Embryonic facial prominence (tissue), 1 donor: Measurements from ENCODE around the gene CCDC69.
"Not testable (repeated sequence)": the region's sequence is repeated elsewhere in the genome, so short reads cannot be mapped to it uniquely, and the experiment has no call there.

ENCODE experiments used
- DNase-seq: peaks from one replicate; pipeline ENCODE4 v3.0.0-alpha.2; 2016; ENCODE audit errors: extremely low spot score

The CCDC69 gene

DNA sequence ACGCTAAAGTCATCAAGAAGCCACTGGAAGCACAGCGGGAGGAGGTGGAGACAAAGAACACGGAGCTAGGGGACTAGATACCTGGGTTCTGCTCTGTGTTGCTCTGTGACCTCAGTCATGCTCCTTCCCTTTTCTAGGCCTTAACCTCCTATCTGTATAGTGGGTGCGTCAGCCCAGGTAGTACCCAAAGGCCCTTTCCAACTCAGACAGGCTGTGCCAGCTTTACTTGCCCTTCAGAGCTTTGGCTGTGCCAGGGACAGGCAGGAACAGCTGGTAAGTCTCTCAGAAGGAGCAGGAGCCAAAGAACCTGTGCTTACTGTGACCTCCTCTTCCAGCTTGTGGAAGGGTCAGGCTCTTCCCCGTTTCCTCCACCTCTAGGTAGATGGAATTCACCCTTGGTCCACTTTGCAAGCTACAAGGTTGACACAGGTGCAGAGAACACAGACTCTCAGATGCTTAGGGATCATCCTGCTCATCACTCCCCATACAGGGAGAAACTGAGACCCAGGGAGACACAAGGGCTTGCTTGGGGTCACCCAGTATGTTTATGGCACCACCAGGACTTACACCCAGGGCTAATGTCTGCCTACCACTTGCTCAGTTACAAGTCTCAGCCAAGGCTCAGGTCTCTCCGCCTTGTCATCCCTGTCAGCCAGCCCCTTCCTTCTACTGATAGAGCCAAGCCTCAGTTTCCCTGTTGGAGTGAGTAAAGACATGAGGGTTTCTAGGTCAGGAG is 1.7 kb downstream of the CCDC69 start:
- DNase-seq: no peak

DNA sequence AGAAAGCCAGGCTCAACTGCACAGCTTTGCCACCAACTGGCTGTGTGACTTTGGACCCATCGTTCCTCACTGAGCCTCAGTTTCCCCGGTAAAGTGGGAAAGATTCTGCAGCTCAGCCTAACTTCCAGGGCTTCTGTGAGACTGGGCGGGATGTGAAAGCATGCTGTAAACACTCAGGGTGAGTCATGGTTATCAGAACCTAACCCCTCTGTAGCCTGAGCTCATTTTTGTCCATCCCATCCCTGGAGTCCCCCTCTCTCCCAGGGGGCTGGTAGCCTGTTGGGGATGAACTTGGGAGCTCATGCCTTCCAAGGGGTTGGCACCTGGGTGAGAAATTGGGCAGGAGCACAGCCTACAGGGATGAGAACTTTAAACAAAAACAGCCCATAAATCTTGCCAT is 2.3 kb downstream of the CCDC69 start:
- DNase-seq: no peak

DNA sequence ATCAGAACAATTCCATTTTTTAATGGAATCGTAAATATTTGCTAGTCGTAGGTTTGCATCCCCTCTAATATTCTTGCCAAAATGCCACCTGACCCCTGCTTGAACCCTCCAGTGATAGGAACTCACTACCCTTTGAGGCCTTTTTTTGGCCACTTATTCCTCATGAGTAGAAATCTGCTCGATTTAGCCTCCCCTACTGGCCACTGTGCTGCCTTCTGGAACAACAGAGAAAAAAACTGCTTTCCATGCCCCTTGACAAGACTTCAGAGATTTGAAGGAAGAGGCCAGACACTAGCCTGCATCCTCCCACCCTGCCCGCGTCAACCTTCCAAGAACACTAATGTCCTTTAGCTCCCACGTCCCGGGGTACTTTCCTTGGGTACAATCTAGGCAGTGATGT is 4.1 kb downstream of the CCDC69 start:
- DNase-seq: no peak

DNA sequence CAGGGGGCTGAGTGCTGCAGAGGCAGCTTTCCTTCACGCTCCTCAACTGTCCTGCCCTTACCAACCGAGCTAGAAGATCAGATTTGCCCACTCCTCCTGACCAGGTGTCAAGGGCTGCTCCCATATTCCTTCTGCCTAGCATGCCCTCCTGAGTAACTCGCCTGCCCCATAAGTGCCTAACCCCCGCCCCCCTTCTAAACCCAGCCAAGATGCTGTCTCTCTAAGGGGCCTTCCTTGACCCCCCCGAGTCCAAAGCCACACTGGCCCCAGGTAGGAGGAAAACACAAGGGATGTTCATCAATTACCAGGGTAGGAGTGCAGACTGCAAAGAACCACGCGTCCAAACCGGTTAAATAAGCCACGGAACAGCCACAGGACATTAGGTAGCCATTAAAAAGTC is 4.8 kb downstream of the CCDC69 start:
- DNase-seq: no peak

DNA sequence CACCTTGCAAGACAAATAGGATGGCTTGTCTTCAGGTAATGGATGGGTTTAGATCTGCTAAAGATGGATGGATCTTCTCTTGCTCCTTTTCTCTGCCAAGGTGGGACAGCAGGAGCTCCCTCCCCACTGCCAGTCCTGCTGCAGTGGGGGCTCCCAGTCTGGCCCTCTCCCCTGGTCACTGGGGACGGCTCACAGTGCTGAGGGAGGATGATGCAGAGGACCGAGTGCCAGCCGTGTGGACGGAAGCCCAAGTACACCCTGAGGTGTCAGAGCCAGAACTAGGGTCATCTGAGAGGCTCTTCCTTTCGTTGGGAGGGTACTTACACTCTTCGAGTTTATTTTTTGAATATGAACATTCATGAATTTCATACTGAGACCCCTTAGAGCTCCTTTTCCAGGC is 5.7 kb downstream of the CCDC69 start:
- no peak for DNase-seq

DNA sequence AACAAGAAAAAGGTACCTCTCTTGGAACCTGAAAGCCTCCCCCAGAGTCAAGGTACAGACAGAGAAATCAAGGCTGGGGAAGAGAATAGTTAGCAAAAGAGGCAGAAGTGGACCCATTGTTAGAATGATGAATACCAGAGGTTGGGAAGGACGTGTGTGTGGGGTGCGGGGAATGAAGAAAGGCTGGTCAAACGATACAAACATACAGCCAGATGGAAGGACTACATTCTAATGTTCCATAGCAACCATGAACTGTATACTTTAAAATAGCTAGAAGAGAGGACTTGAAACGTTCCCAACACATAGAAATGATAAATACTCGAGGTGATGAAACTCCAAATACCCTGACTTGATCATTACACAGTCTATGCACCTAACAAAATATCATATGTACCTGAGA is 7.1 kb downstream of the CCDC69 start:
- DNase-seq: no peak

DNA sequence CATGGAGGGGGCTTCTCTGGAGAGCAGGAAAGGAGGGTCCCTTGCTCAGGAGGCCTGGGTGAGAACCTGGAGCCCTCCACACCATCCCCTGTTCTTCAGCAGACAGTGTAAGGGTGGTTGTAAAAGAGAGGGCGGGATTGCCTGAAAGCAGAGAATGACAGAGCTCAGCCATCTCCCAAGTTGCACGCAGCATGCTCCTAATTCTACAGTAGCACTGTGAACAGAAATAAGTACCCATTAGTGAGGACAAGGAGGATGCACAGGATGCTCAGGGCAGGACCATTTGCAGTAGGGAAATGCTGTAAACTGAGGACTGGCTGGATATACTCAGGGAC is 8.4 kb downstream of the CCDC69 start:
- no peak for DNase-seq

DNA sequence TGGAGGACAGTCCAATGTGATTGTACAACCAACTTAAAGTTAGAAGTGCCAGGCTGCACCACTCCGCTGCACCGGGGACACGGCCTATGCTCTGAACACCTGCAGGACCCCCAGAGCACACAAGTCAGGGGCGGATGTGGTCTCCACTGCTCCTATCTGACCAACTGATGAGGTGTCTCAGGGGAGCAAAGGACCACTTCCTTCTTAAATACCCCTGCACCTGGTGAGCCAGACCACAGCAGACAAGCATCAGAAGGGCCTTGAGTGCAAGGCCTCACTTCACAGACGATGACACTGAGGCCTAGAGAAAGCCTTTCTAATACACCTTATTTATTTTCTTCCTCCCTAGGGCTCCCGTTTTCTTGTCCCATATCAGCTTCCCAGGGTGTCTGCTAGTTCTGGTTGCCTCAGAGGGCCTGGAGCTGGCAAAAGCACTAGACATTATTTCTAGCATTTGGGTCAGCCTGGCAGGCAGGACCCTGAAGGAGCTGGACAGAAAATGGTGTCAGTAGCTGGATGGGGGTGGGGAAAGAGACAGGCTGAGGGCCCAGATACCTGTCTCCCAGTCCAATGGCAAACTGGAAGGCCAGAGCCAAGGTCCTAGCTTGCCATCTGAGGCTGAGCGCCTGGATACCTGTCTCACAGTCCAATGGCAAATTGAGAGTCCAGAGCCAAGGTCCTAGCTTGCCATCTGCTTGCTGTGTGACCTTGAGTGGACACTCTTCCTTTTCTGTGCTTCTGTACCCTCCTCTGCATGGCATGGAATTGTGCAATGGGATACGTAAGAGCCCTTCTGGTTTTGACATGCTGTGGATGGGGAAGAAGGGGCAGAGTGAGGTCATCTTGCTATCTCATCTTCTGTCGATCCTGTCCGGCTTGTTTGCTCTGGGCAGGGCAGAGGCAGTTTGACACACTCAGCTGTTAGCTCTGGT is 9.0 kb downstream of the CCDC69 start:
- no peak for DNase-seq

DNA sequence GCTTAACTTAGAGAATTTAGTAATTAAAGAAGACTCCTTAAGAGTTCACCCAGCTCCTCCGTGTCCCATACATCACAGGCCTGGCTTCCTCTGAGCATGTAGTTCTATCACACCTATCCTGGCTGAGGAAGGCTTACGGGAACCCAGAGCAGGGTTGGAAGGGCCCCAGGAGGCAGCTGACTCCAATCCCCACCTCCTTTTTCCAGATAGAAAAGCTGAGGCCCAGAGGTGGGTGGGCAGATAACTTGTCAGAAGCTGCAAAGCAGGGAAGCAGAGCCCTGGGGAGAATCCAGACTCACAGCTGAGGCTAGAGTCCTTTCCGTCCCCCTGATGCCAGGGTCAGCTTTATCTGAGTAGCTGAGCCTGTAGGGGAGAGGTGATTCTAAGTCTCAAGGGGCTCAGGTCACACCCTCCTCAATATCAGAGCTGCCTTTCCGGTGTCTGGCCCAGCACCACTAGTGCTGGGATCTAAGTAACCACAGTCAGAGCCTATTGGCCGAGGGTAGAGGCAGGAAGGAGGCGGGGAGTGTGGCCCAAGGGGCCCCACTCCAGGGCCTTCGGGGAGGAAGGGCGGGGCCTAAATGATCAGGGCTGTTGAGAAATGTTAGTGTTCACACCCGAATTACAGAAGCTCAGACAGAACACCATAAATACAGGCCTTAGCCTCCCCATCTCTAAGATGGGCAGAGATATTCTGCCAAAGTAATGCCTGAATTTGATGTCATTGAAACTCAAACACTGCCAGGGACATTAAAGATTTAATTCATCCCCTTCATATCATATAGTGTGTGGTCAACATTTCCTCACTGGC is 9.9 kb downstream of the CCDC69 start:
- no peak for DNase-seq

DNA sequence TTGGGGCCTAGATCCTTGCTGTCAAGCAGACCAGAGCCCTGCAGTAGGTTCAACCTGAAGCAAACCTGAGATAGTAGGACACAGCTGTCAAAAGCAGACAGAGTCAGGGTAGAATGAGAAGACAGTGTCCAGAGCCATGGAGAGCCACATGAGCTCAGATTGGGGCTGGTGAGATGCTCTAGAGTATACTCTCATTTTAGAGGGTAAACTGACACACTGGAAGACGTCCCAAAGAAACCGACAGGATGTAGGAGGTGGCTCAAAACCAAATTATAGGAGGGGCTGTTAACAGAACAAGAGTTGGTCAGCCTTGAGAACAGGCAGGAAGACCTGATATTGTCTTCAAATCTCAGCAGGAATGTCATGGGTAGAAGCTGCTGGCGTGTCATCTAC is 11.5 kb downstream of the CCDC69 start:
- DNase-seq: no peak

DNA sequence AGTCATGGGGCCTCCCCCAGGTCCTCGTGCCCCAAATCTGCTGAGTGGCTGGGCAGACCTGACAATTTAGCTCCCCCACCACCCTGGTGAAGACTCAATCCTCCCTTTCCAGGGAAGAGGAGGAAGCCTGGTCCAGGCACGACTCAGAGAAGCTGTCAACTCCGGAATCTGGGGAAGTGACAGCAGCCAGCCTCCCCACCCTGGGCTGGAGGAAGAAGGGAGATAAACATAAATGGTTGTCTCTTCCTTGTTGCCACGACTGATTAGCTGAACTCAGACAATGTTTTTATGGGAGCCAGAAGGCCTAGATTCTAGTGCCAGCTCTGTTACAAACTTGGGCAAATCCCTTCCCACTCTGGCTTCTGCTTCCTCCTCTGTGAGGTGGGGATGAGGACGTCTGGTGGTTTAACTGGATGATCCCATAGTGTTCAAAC is 15.4 kb downstream of the CCDC69 start:
- DNase-seq: no peak

DNA sequence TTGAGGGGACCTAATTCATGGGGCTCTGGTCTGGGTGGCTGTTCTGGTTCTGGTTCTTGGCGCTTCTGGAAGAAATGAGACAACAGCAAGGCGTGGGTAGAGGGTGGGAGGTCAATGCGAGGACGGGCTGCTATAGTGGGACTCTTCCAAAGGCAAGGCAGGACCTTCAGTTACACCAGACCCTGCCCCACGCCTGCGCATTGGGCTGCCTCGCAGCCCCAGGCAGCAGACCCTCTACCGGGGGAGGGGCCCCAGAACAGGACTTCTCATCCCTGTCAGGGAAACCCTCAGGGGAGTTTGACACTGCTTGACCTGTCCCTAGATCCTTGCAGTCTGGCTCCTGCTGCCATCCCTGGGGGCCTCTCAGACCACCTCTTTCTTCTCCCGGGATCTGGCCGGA is 18.5 kb downstream of the CCDC69 start:
- no peak for DNase-seq

DNA sequence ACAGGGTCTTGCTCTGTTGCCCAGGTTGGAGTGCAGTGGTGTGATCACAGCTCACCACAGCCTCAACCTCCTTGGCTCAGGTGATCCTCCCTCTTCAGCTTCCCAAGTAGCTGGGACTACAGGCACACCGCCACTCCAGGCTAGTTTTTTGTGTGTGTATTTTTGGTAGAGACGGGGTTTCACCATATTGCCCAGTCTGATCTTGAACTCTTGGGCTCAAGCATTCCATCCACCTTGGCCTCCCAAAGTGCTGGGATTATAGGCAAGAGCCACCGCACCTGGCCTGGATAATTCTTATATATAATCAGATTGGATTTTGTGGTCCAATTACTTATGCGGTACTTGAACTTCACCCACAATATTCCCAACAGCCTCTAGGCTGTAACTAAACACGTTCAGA is 19.8 kb downstream of the CCDC69 start:
- DNase-seq: no peak

DNA sequence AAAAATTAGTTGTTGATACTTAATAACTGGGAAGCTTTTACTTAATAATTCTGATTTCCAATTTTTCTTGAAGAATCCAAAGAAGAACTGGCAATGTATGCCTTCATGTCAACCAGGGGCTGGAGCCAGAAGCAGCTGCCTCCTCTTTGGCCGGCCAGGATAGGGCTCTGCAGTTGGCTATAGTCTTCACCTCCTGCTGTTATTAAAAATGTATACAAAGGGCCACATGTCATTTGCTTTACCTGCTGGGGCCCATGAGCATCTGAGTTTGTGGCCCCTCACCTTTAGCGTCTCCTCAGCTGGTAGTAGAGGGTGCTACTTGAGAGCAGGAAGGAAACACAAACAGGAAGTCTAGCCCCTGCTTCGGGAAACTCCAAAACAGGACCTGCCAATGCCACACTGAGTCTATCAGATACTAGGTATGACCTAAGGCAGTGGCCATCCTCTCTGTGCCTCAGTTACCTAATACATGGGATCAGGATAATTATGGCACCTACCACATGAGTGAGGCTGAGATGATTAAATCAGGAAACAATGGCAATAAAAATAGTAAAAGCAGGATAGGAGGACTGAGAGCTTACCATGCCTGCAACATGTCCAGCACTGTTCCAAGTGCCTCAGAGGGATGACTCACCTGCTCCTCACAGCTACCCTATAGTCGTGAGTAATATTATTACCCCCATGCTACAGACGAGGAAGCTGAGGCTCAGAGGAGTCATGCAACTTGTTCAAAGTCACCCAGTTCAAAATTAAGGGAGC is 21.3 kb downstream of the CCDC69 start:
- DNase-seq: no peak

DNA sequence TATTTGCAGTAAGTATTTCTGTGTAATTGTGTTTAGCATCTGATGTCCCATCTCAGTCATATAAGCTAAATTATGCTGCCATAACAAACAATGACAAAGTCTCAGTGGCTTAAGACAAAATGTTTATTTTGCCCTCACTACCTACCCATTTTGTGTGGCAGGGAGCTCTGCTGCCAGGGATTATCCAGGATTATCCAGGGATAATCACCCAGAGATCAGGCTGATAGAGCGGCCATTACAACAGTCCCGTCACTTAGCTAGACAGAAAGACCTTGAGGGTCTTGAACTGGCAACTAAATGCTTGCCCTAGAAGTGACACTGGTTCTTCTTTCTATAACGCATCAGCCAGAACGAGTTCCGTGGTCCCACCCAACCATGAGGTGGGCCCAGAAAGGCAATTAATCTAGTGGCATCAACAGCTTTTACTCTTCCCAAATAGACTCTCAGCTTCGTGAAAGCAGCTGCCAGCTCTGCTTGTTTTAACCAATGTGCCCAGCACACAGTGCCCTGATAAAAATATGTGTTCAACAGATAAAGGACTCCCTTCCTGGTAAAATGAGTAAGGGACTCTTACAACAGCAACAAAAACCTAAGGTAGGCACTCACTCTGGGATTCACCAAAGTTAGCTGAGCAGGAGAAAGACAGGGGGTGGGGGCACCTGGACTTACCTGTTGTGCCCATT is 22.8 kb downstream of the CCDC69 start:
- DNase-seq: no peak

DNA sequence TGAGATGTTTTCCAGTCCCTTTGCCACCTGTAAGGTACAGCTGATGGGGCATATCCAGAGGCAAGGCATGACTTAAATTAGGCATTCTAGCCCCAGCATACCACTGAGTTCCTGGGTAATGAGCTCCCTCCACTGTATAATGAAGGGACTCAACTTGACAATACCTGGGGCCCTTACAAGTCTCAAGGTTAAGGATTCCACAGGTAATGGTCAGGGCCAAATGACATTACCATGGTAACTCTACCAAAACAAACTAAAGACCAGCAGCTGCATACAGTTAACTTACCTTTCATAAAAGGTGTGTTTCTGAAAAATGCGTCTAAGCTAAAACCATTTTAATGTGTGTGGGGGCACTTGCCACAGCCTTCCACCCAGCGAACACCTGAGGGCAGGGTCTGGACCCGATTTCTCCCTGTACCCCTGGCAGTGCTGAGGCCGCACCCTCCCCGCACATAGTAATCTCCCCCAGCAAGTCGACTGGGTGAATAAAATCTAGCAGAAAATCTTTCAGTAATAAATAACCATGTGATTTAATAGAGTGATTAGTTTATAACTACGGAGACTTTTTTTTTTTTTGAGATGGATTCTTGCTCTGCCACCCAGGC is 24.2 kb downstream of the CCDC69 start:
- no peak for DNase-seq

DNA sequence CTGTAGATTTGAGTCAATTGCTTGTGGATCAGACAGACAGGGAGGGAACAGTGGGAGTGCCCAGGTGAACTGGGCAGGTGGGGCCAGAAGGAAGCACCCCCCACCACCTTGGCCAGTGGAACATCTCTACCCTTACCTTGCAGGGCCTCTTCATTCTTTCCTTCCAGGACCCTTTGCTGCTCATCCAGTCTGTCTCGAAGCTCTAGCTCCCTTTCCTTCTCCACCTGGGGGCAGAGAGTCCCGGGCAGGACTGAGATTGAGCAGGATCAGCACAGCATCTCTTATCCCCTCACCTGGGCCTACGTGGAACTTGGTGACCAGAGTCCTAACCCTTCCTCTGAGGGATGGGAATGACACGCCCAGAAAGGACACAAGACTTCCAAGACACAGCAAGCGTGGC is 25.0 kb downstream of the CCDC69 start:
- no peak for DNase-seq

DNA sequence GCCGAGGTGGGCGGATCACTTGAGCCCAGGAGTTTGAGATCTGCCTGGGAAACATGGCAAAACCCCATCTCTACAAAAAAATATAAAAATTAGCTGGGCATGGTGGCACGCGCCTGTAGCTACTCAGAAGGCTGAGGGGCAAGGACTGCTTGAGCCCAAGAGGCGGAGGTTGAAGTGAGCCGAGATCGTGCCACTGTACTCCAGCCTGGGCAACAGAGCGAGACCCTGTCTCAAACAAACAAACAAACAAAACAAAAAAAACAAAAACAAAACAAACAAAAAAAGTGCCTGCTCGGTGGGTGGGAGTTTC is 26.6 kb downstream of the CCDC69 start:
- not testable (repeated sequence) for DNase-seq

DNA sequence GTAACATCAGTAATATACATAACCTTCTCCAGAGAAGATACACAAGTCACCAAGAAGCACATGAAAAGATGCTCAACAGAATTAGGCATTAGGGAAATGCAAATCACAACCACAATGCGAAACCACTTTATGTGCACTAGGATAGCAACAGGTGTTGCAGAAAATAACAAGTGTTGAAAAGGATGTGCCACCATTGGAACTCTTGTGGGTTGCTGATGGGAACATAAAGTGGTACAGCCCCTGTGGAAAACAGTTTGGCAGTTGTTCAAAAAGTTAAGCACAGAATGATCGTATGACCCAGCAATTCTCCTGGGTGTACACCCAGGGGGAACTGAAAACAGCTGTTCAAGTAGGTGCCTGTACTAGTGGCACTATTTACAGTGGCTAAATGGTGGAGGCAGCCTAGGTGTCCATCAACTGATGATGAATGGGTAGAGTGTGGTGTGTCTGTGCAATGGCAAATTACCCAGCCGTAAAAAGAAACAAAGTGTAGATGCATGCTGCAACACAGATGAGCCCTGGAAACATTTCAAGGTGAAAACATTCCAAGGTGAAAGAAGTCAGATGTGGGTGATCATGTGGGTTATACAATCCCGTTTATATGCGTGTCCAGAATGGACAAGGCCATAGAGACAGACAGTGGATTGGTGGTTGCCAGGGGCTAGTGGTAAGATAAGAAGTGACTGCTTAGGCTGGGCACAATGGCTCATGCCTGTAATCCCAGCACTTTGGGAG is 27.2 kb downstream of the CCDC69 start:
- DNase-seq: no peak

DNA sequence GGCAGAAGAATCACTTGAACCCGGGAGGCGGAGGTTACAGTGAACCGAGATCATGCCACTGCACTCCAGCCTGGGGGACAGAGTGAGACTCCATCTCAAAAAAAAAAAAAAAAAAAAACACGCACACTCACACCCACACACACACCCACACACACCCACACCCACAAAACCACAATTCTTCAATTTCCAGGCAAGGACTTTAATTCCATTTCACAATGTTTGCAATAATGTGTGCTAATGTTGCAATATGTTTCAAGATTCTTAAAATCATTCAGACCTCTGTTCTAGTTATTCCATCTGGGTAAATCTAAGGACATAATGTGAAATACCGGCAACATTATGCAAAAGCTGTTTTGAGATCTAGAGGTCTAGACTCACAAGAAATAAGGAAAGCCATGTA is 28.3 kb downstream of the CCDC69 start:
- no peak for DNase-seq
